H1 (cell line): Measurements from ENCODE around the gene GLG1. TPM values are rescaled to one million over a fixed set of nuclear protein-coding genes. Genes with fewer than 3 reads are reported as not detected.

Experiments used
- CTCF ChIA-PET: fragments of 300-600 bp; sonication (Branson Sonifier 250); formaldehyde crosslinking; loops from one replicate; lab custom pipeline; 2021; ENCODE audit not compliant: partially characterized antibody; lab: Charles Lee
- POLR2A ChIA-PET: fragments of 300-600 bp; sonication (Branson Sonifier 250); formaldehyde crosslinking; loops from one replicate; lab custom pipeline; 2021; ENCODE audit warnings: inconsistent platforms; ENCODE audit not compliant: partially characterized antibody; lab: Charles Lee
- DNase-seq, 2 experiments: peaks; one replicate each; pipeline versions ENCODE4 v3.0.0 to v3.0.0-alpha.2; 2010 to 2022; ENCODE audit warnings: low spot score in 2 of 2, low read depth in 1 of 2, mixed read lengths in 1 of 2
- FAIRE-seq: peaks from 2 replicates; lab custom pipeline; 2011; peaks lifted over from hg19 to GRCh38; lab: Jason Lieb, UNC
- H2AFZ ChIP-seq: 2 replicates; pipeline ENCODE4 v1.8.1; 2012; ENCODE audit warnings: low read length, inconsistent platforms
- H2AK5ac ChIP-seq: 2 replicates; pipeline ENCODE4 v1.6.1; 2013; ENCODE audit warnings: low read depth, low read length
- H2BK120ac ChIP-seq: replicated peaks from 2 replicates; pipeline ENCODE3; 2013; ENCODE audit warnings: low read depth, low read length, inconsistent platforms
- H2BK12ac ChIP-seq: 2 replicates; pipeline ENCODE4 v1.6.1; 2013; ENCODE audit warnings: low read depth, low read length
- H2BK15ac ChIP-seq: 2 replicates; pipeline ENCODE4 v1.6.1; 2013; ENCODE audit warnings: low read length
- H2BK20ac ChIP-seq: 2 replicates; pipeline ENCODE4 v1.6.1; 2013; ENCODE audit warnings: low read length
- H2BK5ac ChIP-seq: 2 replicates; pipeline ENCODE4 v1.6.1; 2013; ENCODE audit warnings: low read depth, low read length
- H3K14ac ChIP-seq: 2 replicates; pipeline ENCODE4 v1.6.1; 2013; ENCODE audit warnings: inconsistent platforms; ENCODE audit not compliant: insufficient read length
- H3K18ac ChIP-seq: 2 replicates; pipeline ENCODE4 v1.6.1; 2013; ENCODE audit warnings: low read length; ENCODE audit errors: extremely low read depth
- H3K23ac ChIP-seq: 2 replicates; pipeline ENCODE4 v1.6.1; 2013; ENCODE audit warnings: inconsistent platforms; ENCODE audit not compliant: insufficient read length
- H3K23me2 ChIP-seq: 2 replicates; pipeline ENCODE4 v1.6.1; 2013; ENCODE audit warnings: low read depth, low read length
- H3K27ac ChIP-seq: 2 replicates; pipeline ENCODE4 v1.6.1; 2011; ENCODE audit warnings: low read depth, low read length, inconsistent platforms
- H3K27me3 ChIP-seq, 4 experiments: replicated peaks in 1 of 4; 1 replicate in 1 of 4; 2 replicates in 3 of 4; pipeline versions ENCODE4 v1.6.1 to v1.8.1; 2011 to 2013; ENCODE audit warnings: low read length in 3 of 4, mild to moderate bottlenecking in 3 of 4, inconsistent platforms in 2 of 4, mixed read lengths in 2 of 4, moderate library complexity in 1 of 4; ENCODE audit not compliant: control insufficient read depth in 3 of 4, insufficient read depth in 3 of 4; ENCODE audit errors: extremely low read depth in 1 of 4
- H3K36me3 ChIP-seq, 4 experiments: 2 replicates each; pipeline versions ENCODE4 v1.6.1 to v1.8.1; 2011 to 2013; ENCODE audit warnings: mild to moderate bottlenecking in 4 of 4, low read length in 3 of 4, moderate library complexity in 2 of 4, control low read depth in 1 of 4, inconsistent platforms in 1 of 4; ENCODE audit not compliant: insufficient read depth in 4 of 4, control insufficient read depth in 2 of 4
- H3K4ac ChIP-seq: replicated peaks from 2 replicates; pipeline ENCODE3; 2013; ENCODE audit warnings: low read length, low read depth, mixed read lengths, inconsistent platforms; ENCODE audit not compliant: insufficient read length
- H3K4me1 ChIP-seq, 4 experiments: replicated peaks in 1 of 4; 1 replicate in 1 of 4; 2 replicates in 3 of 4; pipeline versions ENCODE4 v1.6.1 to v1.8.1; 2011 to 2013; ENCODE audit warnings: low read length in 3 of 4, inconsistent platforms in 2 of 4, mixed read lengths in 1 of 4; ENCODE audit not compliant: insufficient read depth in 4 of 4, control insufficient read depth in 3 of 4
- H3K4me2 ChIP-seq, 2 experiments: 2 replicates each; pipeline versions ENCODE4 v1.6.1 to v1.8.1; 2011 to 2013; ENCODE audit warnings: low read depth in 2 of 2, low read length in 2 of 2, control low read depth in 1 of 2, inconsistent platforms in 1 of 2, mild to moderate bottlenecking in 1 of 2; ENCODE audit not compliant: insufficient read depth in 1 of 2
- H3K4me3 ChIP-seq, 4 experiments: fragments of 200-600, 300-600 bp in 1 of 4; sonication (generic), shearing (Covaris generic), sonication (Bioruptor Twin) in 1 of 4; 2 replicates each; pipeline versions ENCODE4 v1.5.1 to v1.8.1; 2011 to 2016; ENCODE audit warnings: low read length in 4 of 4, low read depth in 3 of 4, control low read depth in 2 of 4, inconsistent platforms in 2 of 4, mild to moderate bottlenecking in 2 of 4, mixed read lengths in 1 of 4, moderate library complexity in 1 of 4; ENCODE audit not compliant: insufficient read depth in 2 of 4; ENCODE audit errors: extremely low read depth in 1 of 4
- H3K56ac ChIP-seq: replicated peaks from 2 replicates; pipeline ENCODE3; 2013; ENCODE audit warnings: low read depth, mild to moderate bottlenecking, mixed read lengths, low read length, inconsistent platforms; ENCODE audit not compliant: insufficient read length
- H3K79me1 ChIP-seq: 2 replicates; pipeline ENCODE4 v1.6.1; 2013; ENCODE audit warnings: low read depth, low read length, control low read depth
- H3K79me2 ChIP-seq, 2 experiments: 2 replicates each; pipeline versions ENCODE4 v1.6.1 to v1.8.1; 2012 to 2013; ENCODE audit warnings: low read length in 2 of 2, mild to moderate bottlenecking in 2 of 2, inconsistent platforms in 1 of 2; ENCODE audit not compliant: insufficient read depth in 2 of 2, control insufficient read depth in 1 of 2
- H3K9ac ChIP-seq, 4 experiments: replicated peaks in 1 of 4; 1 replicate in 1 of 4; 2 replicates in 3 of 4; pipeline versions ENCODE4 v1.6.1 to v1.8.1; 2011 to 2013; ENCODE audit warnings: low read depth in 3 of 4, low read length in 3 of 4, control low read depth in 2 of 4, mild to moderate bottlenecking in 2 of 4, moderate library complexity in 2 of 4, inconsistent platforms in 1 of 4; ENCODE audit errors: extremely low read depth in 1 of 4
- H3K9me3 ChIP-seq, 2 experiments: 2 replicates each; pipeline versions ENCODE4 v1.6.1 to v1.8.1; 2012 to 2013; ENCODE audit warnings: mild to moderate bottlenecking in 2 of 2, moderate library complexity in 2 of 2, control low read depth in 1 of 2, inconsistent platforms in 1 of 2, low read depth in 1 of 2, low read length in 1 of 2, mixed read lengths in 1 of 2; ENCODE audit not compliant: insufficient read depth in 2 of 2
- H4K20me1 ChIP-seq, 2 experiments: replicated peaks in 1 of 2; 2 replicates each; pipeline versions ENCODE3 to v1.8.1; 2011 to 2013; ENCODE audit warnings: inconsistent platforms in 2 of 2, low read length in 2 of 2, mild to moderate bottlenecking in 1 of 2; ENCODE audit not compliant: insufficient read depth in 2 of 2, control insufficient read depth in 1 of 2
- H4K5ac ChIP-seq: 2 replicates; pipeline ENCODE4 v1.6.1; 2013; ENCODE audit warnings: low read length, low read depth, mixed read lengths, inconsistent platforms; ENCODE audit not compliant: insufficient read length
- H4K8ac ChIP-seq: 2 replicates; pipeline ENCODE4 v1.8.0; 2013; ENCODE audit warnings: mild to moderate bottlenecking, moderate library complexity, low read length, inconsistent platforms; ENCODE audit not compliant: insufficient read depth; ENCODE audit errors: extremely low read depth
- H4K91ac ChIP-seq: replicated peaks from 2 replicates; pipeline ENCODE3; 2013; ENCODE audit warnings: low read length, mixed read lengths, inconsistent platforms; ENCODE audit not compliant: insufficient read length
- BRCA1 ChIP-seq: IDR thresholded peaks from 2 replicates; pipeline ENCODE4 v1.6.1; 2012; ENCODE audit warnings: low read depth, low read length, improper control_type of control experiment
- EGR1 ChIP-seq: IDR thresholded peaks from 2 replicates; pipeline ENCODE4 v1.6.1; 2011; ENCODE audit warnings: low read depth, low read length, borderline replicate concordance
- FOSL1 ChIP-seq: IDR thresholded peaks from 2 replicates; pipeline ENCODE4 v1.6.1; 2011; ENCODE audit warnings: mild to moderate bottlenecking, low read depth, low read length, moderate library complexity; ENCODE audit not compliant: insufficient read depth
- GABPA ChIP-seq: IDR thresholded peaks from 2 replicates; pipeline ENCODE4 v1.6.1; 2011; ENCODE audit warnings: mild to moderate bottlenecking, low read length, moderate library complexity, borderline replicate concordance; ENCODE audit not compliant: insufficient read depth
- GTF2F1 ChIP-seq: IDR thresholded peaks from 2 replicates; pipeline ENCODE4 v1.6.1; 2012; ENCODE audit warnings: low read depth, low read length, improper control_type of control experiment, borderline replicate concordance
- JUN ChIP-seq: IDR thresholded peaks from 2 replicates; pipeline ENCODE4 v1.6.1; 2011; ENCODE audit warnings: low read depth, mild to moderate bottlenecking, improper control_type of control experiment, low read length
- KDM5A ChIP-seq: fragments of 200-600 bp; IDR thresholded peaks from 2 replicates; pipeline ENCODE4 v1.7.1; 2012; ENCODE audit warnings: mild to moderate bottlenecking, low read length, inconsistent platforms, mixed read lengths
- MAX ChIP-seq: IDR thresholded peaks from 2 replicates; pipeline ENCODE4 v1.6.1; 2012; ENCODE audit warnings: inconsistent platforms
- RAD21 ChIP-seq, 2 experiments: IDR thresholded peaks in 1 of 2; conservative IDR thresholded peaks in 1 of 2; 2 replicates each; pipeline ENCODE4 v1.6.1; 2011; ENCODE audit warnings: low read depth in 2 of 2, low read length in 2 of 2, improper control_type of control experiment in 1 of 2, inconsistent platforms in 1 of 2, mild to moderate bottlenecking in 1 of 2, moderate library complexity in 1 of 2
- RBBP5 ChIP-seq: IDR thresholded peaks from 2 replicates; pipeline ENCODE4 v1.7.1; 2012; ENCODE audit warnings: low read depth, mild to moderate bottlenecking, inconsistent platforms, low read length, moderate library complexity, borderline replicate concordance
- SP1 ChIP-seq: IDR thresholded peaks from 2 replicates; pipeline ENCODE4 v1.6.1; 2011; ENCODE audit warnings: low read depth, low read length
- SRF ChIP-seq: IDR thresholded peaks from 2 replicates; pipeline ENCODE4 v1.6.1; 2011; ENCODE audit warnings: mild to moderate bottlenecking, low read depth, low read length, moderate library complexity
- TEAD4 ChIP-seq: IDR thresholded peaks from 2 replicates; pipeline ENCODE4 v1.6.1; 2012; ENCODE audit warnings: low read depth, low read length, inconsistent platforms, mixed read lengths
- WGBS, 2 experiments: shearing (Covaris generic) in 1 of 2; methylation state at CpG; one replicate each; pipeline versions ENCODE4 v1.1.6 to v1.1.7; 2013 to 2015; ENCODE audit warnings: low lambda C conversion rate in 2 of 2, mixed read lengths in 2 of 2, inconsistent platforms in 1 of 2, low coverage in 1 of 2, missing lambda C conversion rate in 1 of 2; ENCODE audit not compliant: insufficient replicate concordance in 2 of 2, insufficient coverage in 1 of 2, insufficient read length in 1 of 2; ENCODE audit errors: extremely low coverage in 1 of 2, missing lambda C conversion rate in 1 of 2; 5-methylcytosine and 5-hydroxymethylcytosine counted together
- polyA plus RNA-seq, 7 experiments: library from polyadenylated mRNA; depleted of rRNA in 3 of 7; stranded (reverse) in 5 of 7; unstranded in 2 of 7; fragments of >200 nt in 5 of 7; fragments of 200-250 nt in 2 of 7; gene quantifications; 1 replicate in 5 of 7; 2 replicates in 1 of 7; 4 replicates in 1 of 7; pipeline versions ENCODE4 v1.2.1 to v1.2.3, GENCODE V29; 2011 to 2013; ENCODE audit warnings: missing spikeins in 2 of 7, mixed read lengths in 2 of 7
- total RNA-seq: library from RNA; stranded (reverse); fragmentation: NEBNext Ultra II Directional; extraction: Animal tissue kit (Norgen Biotek cat#: 25700); gene quantifications from 2 replicates; pipeline ENCODE4 v1.2.1, GENCODE V29; 2021

The GLG1 gene
- total and polyA plus RNA-seq, 2 of the 8 experiments (the other 6 are each of a cell fraction or from before 2014, with no cell fraction given): 53.4 to 139 TPM

GRCh38 chr16:74462361-74462760 is 144.6 kb downstream of the GLG1 start:
- Histone ChIP-seq H4K5ac (no peak overlapping the region), H3K4me1 (no peaks in the 10 kb centered on the region), H3K79me2 (no peaks in the 10 kb centered on the region), H2BK120ac (no peak overlapping the region), H2BK20ac (no peak overlapping the region), H2BK15ac (no peak overlapping the region), H4K20me1 (no peaks in the 10 kb centered on the region), H3K4me3 (no peak overlapping the region), H2BK12ac (no peak overlapping the region), H3K9me3 (no peaks in the 10 kb centered on the region), H3K18ac (no peak overlapping the region), H3K4ac (no peak overlapping the region), H2AFZ (no peak overlapping the region), H4K91ac (no peak overlapping the region), H3K9ac (no peak overlapping the region), H3K14ac (no peak overlapping the region), H2AK5ac (no peak overlapping the region), H3K23ac (no peak overlapping the region), H2BK5ac (no peak overlapping the region), H4K8ac (no peak overlapping the region), H3K4me2 (no peak overlapping the region)
- WGBS, 2 experiments: 87% methylated on average over 4 of the region's 4 CpGs; no CpG with 5 or more reads in 1 of the 2 experiments
- no peak for FAIRE-seq
- no peak for DNase-seq
- POLR2A ChIA-PET: interaction anchor here (1.0 kb wide), 1 partner anchor 144 kb away, joined by 3 read pairs; the partner anchor contains the start of gene GLG1
- TF ChIP-seq GTF2F1 (no peak), FOSL1 (no peak), RAD21 (IDR thresholded peaks at IDR 0.05 in 1 of 2, conservative IDR thresholded peaks at IDR 0.05 in 1 of 2; ENCODE audit: low read depth in 2 of 2, low read length in 2 of 2) (no peak), RBBP5 (no peak), TEAD4 (no peak), EGR1 (no peak), JUN (no peak), GABPA (no peak), SP1 (no peak), MAX (no peak), BRCA1 (no peak), SRF (no peak), KDM5A (no peak)
- TF ChIP-seq, all 59 proteins: peak for 0
- H3K79me1 ChIP-seq: no peaks in the 10 kb centered on the region
- peaks cover 29 to 75% (median 61%) of the 10 kb centered on the region in 4 experiments for H3K36me3 ChIP-seq
- H3K27me3 ChIP-seq: no peaks in the 10 kb centered on the region
- no peak overlapping the region for H3K56ac ChIP-seq
- CTCF ChIA-PET: interaction anchor here (1.3 kb wide), 1 partner anchor 14 kb away, joined by 4 read pairs; no protein-coding TSS in a partner anchor
- no peak overlapping the region for H3K27ac ChIP-seq
- H3K23me2 ChIP-seq: no peaks in the 10 kb centered on the region
